ENCODE measurements around the gene HNRNPL. TPM values are rescaled to one million over a fixed set of nuclear protein-coding genes. Genes with fewer than 3 reads are reported as not detected.

HNRNPL gene
- total and polyA plus RNA-seq, 10 of the 15 experiments (the other 5 are each of a cell fraction or from before 2014, with no cell fraction given): 32.5 to 512 (median 306) TPM

DNA sequence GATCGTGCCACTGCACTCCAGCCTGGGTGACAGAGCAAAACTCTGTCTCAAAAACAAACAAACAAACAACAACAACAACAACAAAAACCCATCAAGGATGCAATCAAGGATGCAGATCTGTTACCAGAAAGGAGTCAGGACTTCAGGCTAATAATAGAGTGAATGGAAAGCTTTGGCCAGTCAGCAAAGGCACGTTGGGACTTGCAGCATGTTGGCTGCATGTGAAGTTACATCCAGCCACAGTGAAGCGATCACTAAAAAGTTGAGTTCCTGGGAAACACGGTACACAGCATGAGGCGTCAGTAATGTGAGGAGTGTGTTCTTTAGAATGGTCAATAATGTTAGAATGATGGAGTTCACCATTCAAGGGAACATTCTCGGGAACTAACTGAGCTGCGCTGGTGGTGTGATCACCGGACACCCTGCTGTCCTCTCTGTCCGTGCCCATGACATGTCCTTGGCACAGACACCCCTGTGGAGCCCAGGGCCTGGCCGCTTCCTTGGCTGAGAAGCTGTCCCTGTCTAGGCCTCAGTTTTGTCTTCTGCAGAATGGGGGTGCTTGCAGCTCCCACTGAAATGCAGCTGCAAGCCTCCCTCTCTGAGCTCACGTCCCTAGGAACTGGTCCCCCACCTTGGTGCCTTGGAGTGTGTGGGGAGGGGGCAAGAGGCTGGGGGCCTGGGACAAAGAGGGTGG, 63.1 kb downstream of the HNRNPL start:
- Histone ChIP-seq H3K27ac (ENCODE audit: control insufficient read depth, insufficient read depth) (no peak overlapping the region), H3K9me3 (replicated peaks; ENCODE audit: control insufficient read depth, insufficient read depth, low read length) (no peaks in the 10 kb centered on the region), H3K27me3 (replicated peaks in 1 of 2; ENCODE audit: control insufficient read depth in 2 of 2, insufficient read depth in 2 of 2, low read length in 1 of 2) (no peaks in the 10 kb centered on the region; a peak in 1 of 4 replicates), H3K36me3 (ENCODE audit: control insufficient read depth in 2 of 2, insufficient read depth in 2 of 2, low read length in 1 of 2) (no peaks in the 10 kb centered on the region), H3K79me2 (ENCODE audit: control insufficient read depth, insufficient read depth, low read length) (no peaks in the 10 kb centered on the region), H4K20me1 (ENCODE audit: control insufficient read depth, insufficient read depth) (no peaks in the 10 kb centered on the region), H3K9ac (ENCODE audit: control insufficient read depth, insufficient read depth, low read length) (no peak overlapping the region), H3K4me1 (ENCODE audit: control insufficient read depth, insufficient read depth, low read length) (no peaks in the 10 kb centered on the region), H3K4me3 (no peak overlapping the region), H3K4me2 (ENCODE audit: control insufficient read depth, insufficient read depth) (no peak overlapping the region), H2AFZ (ENCODE audit: control insufficient read depth, low read depth, low read length) (no peak overlapping the region)
- DNase-seq (ENCODE audit: low read depth, low spot score) (no peak), ATAC-seq (no peak), FAIRE-seq (no peak)
- in situ Hi-C loops (cut with MboI) (no loop called here), intact Hi-C loops (cut with micrococcal nuclease; ENCODE audit: unreplicated experiment) (loop anchor here (10.0 kb wide), 1 partner anchor 98 kb away; no protein-coding TSS in a partner anchor)
- no peak for TF ChIP-seq WRNIP1 (IDR thresholded peaks at IDR 0.05; ENCODE audit: borderline replicate concordance, low read depth, low read length)
- CTCF ChIA-PET: interaction anchor here (0.9 kb wide), 1 partner anchor 17 kb away, joined by 4 read pairs; no protein-coding TSS in a partner anchor
- WGBS (ENCODE audit: insufficient coverage, insufficient replicate concordance, low lambda C conversion rate, missing lambda C conversion rate): 50% methylated on average over 11 of the region's 11 CpGs
- RAD21 ChIA-PET (ENCODE audit: unreplicated experiment): no interaction called here
- POLR2A ChIA-PET: no interaction called here
- BruUV-seq (replicated peaks): no TSS peak
- SMC1A ChIA-PET (ENCODE audit: uncharacterized antibody, unreplicated experiment): interaction anchor here (0.7 kb wide), 1 partner anchor 164 kb away, joined by 3 read pairs; no protein-coding TSS in a partner anchor

Small RNA genes lying within 50 kb of the gene (small RNA-seq; reads per million reads assigned to genes)
- gene RNU6-140P: not detected

Other genes starting within 250 kb of the HNRNPL start
Only the 7 nearest of the 17 such genes appear.
- gene LGALS7B, start 60.8 kb downstream of the HNRNPL start, total RNA-seq (2014; rRNA removed): not detected in 2 replicates
- gene LGALS7B, start 60.8 kb downstream of the HNRNPL start, total RNA-seq (2014; rRNA removed; fragmentation: Illumina TruSeq; extraction: Trizol): not detected in 2 replicates
- not detected in 2 replicates for gene LGALS7B, start 60.8 kb downstream of the HNRNPL start, total RNA-seq (2021)
- not detected in 2 replicates for gene LGALS7B, start 60.8 kb downstream of the HNRNPL start, polyA plus RNA-seq (2011; rRNA removed)
- not detected in 2 replicates for gene LGALS7B, start 60.8 kb downstream of the HNRNPL start, polyA plus RNA-seq (2014; fragmentation: Illumina TruSeq; extraction: Trizol)
- not detected for gene LGALS7B, start 60.8 kb downstream of the HNRNPL start, polyA plus RNA-seq (2014; fragmentation: Nextera tagmentation; extraction: Ambion mirVana)
- gene LGALS7B, start 60.8 kb downstream of the HNRNPL start, polyA plus RNA-seq (2014; rRNA removed): not detected in 2 replicates
- not detected for gene LGALS7B, start 60.8 kb downstream of the HNRNPL start, polyA plus RNA-seq (2016; fragmentation: Nextera tagmentation; extraction: Ambion mirVana)
- 0.44 TPM in 1 of 2 replicates, not detected in the other for gene LGALS4, start 37.0 kb downstream of the HNRNPL start, total RNA-seq (2014; rRNA removed)
- not detected in 2 replicates for gene LGALS4, start 37.0 kb downstream of the HNRNPL start, total RNA-seq (2014; rRNA removed; fragmentation: Illumina TruSeq; extraction: Trizol)
- gene LGALS4, start 37.0 kb downstream of the HNRNPL start, total RNA-seq (2021): 2.1 and 2.7 TPM in 2 replicates
- gene LGALS4, start 37.0 kb downstream of the HNRNPL start, polyA plus RNA-seq (2011; rRNA removed): 0.27 and 0.35 TPM in 2 replicates
- gene LGALS4, start 37.0 kb downstream of the HNRNPL start, polyA plus RNA-seq (2014; fragmentation: Illumina TruSeq; extraction: Trizol): 0.24 TPM in 1 of 2 replicates, not detected in the other
- under 1 TPM in 1 of 2 experiments, not detected in 1; 0.15 TPM for gene LGALS4, start 37.0 kb downstream of the HNRNPL start, polyA plus RNA-seq (2014; fragmentation: Nextera tagmentation; extraction: Ambion mirVana)
- gene LGALS4, start 37.0 kb downstream of the HNRNPL start, polyA plus RNA-seq (2014; rRNA removed): 0.06 and 0.13 TPM in 2 replicates
- gene LGALS4, start 37.0 kb downstream of the HNRNPL start, polyA plus RNA-seq (2016; fragmentation: Nextera tagmentation; extraction: Ambion mirVana): under 1 TPM in 1 of 2 experiments, not detected in 1; 0.28 TPM
- 92.4 and 121 TPM in 2 replicates for gene ECH1, start 18.2 kb downstream of the HNRNPL start, total RNA-seq (2014; rRNA removed)
- 135 and 138 TPM in 2 replicates for gene ECH1, start 18.2 kb downstream of the HNRNPL start, total RNA-seq (2014; rRNA removed; fragmentation: Illumina TruSeq; extraction: Trizol)
- gene ECH1, start 18.2 kb downstream of the HNRNPL start, total RNA-seq (2021): 164 and 165 TPM in 2 replicates
- gene ECH1, start 18.2 kb downstream of the HNRNPL start, polyA plus RNA-seq (2011; rRNA removed): 114 and 139 TPM in 2 replicates
- gene ECH1, start 18.2 kb downstream of the HNRNPL start, polyA plus RNA-seq (2014; fragmentation: Illumina TruSeq; extraction: Trizol): 147 and 214 TPM in 2 replicates
- 100 to 1,000 TPM; 104 to 109 TPM for gene ECH1, start 18.2 kb downstream of the HNRNPL start, polyA plus RNA-seq (2014; fragmentation: Nextera tagmentation; extraction: Ambion mirVana)
- gene ECH1, start 18.2 kb downstream of the HNRNPL start, polyA plus RNA-seq (2014; rRNA removed): 284 and 385 TPM in 2 replicates
- gene ECH1, start 18.2 kb downstream of the HNRNPL start, polyA plus RNA-seq (2016; fragmentation: Nextera tagmentation; extraction: Ambion mirVana): 100 to 1,000 TPM; 248 to 270 TPM
- gene RINL, start 28.3 kb upstream of the HNRNPL start, total RNA-seq (2014; rRNA removed): 50.8 and 55.1 TPM in 2 replicates
- gene RINL, start 28.3 kb upstream of the HNRNPL start, total RNA-seq (2014; rRNA removed; fragmentation: Illumina TruSeq; extraction: Trizol): 35.6 and 37.8 TPM in 2 replicates
- 51.3 and 54.9 TPM in 2 replicates for gene RINL, start 28.3 kb upstream of the HNRNPL start, total RNA-seq (2021)
- 44.4 and 64.2 TPM in 2 replicates for gene RINL, start 28.3 kb upstream of the HNRNPL start, polyA plus RNA-seq (2011; rRNA removed)
- gene RINL, start 28.3 kb upstream of the HNRNPL start, polyA plus RNA-seq (2014; fragmentation: Illumina TruSeq; extraction: Trizol): 29.7 and 36.4 TPM in 2 replicates
- 10 to 100 TPM; 14.5 to 16.3 TPM for gene RINL, start 28.3 kb upstream of the HNRNPL start, polyA plus RNA-seq (2014; fragmentation: Nextera tagmentation; extraction: Ambion mirVana)
- 54.8 and 62.4 TPM in 2 replicates for gene RINL, start 28.3 kb upstream of the HNRNPL start, polyA plus RNA-seq (2014; rRNA removed)
- gene RINL, start 28.3 kb upstream of the HNRNPL start, polyA plus RNA-seq (2016; fragmentation: Nextera tagmentation; extraction: Ambion mirVana): 10 to 100 TPM; 46.3 to 48.9 TPM
- 27.6 and 29.5 TPM in 2 replicates for gene SIRT2, start 49.6 kb upstream of the HNRNPL start, total RNA-seq (2014; rRNA removed)
- 14.6 and 15.9 TPM in 2 replicates for gene SIRT2, start 49.6 kb upstream of the HNRNPL start, total RNA-seq (2014; rRNA removed; fragmentation: Illumina TruSeq; extraction: Trizol)
- gene SIRT2, start 49.6 kb upstream of the HNRNPL start, total RNA-seq (2021): 22.4 and 22.9 TPM in 2 replicates
- gene SIRT2, start 49.6 kb upstream of the HNRNPL start, polyA plus RNA-seq (2011; rRNA removed): 16.5 and 38.7 TPM in 2 replicates
- 16.3 and 25.4 TPM in 2 replicates for gene SIRT2, start 49.6 kb upstream of the HNRNPL start, polyA plus RNA-seq (2014; fragmentation: Illumina TruSeq; extraction: Trizol)
- gene SIRT2, start 49.6 kb upstream of the HNRNPL start, polyA plus RNA-seq (2014; fragmentation: Nextera tagmentation; extraction: Ambion mirVana): 1 to 10 TPM; 1.4 to 5.1 TPM
- 21.4 and 25.5 TPM in 2 replicates for gene SIRT2, start 49.6 kb upstream of the HNRNPL start, polyA plus RNA-seq (2014; rRNA removed)
- gene SIRT2, start 49.6 kb upstream of the HNRNPL start, polyA plus RNA-seq (2016; fragmentation: Nextera tagmentation; extraction: Ambion mirVana): 10 to 100 TPM; 25.6 to 27.5 TPM
- gene NFKBIB, start 50.0 kb upstream of the HNRNPL start, total RNA-seq (2014; rRNA removed): 45.0 and 52.2 TPM in 2 replicates
- 11.0 and 11.7 TPM in 2 replicates for gene NFKBIB, start 50.0 kb upstream of the HNRNPL start, total RNA-seq (2014; rRNA removed; fragmentation: Illumina TruSeq; extraction: Trizol)
- 47.6 and 54.6 TPM in 2 replicates for gene NFKBIB, start 50.0 kb upstream of the HNRNPL start, total RNA-seq (2021)
- gene NFKBIB, start 50.0 kb upstream of the HNRNPL start, polyA plus RNA-seq (2011; rRNA removed): 12.4 and 25.7 TPM in 2 replicates
- 3.7 and 8.6 TPM in 2 replicates for gene NFKBIB, start 50.0 kb upstream of the HNRNPL start, polyA plus RNA-seq (2014; fragmentation: Illumina TruSeq; extraction: Trizol)
- gene NFKBIB, start 50.0 kb upstream of the HNRNPL start, polyA plus RNA-seq (2014; fragmentation: Nextera tagmentation; extraction: Ambion mirVana): 1 to 10 TPM; 1.2 to 4.3 TPM
- gene NFKBIB, start 50.0 kb upstream of the HNRNPL start, polyA plus RNA-seq (2014; rRNA removed): 60.9 and 74.0 TPM in 2 replicates
- gene NFKBIB, start 50.0 kb upstream of the HNRNPL start, polyA plus RNA-seq (2016; fragmentation: Nextera tagmentation; extraction: Ambion mirVana): 10 to 100 TPM; 36.3 to 43.5 TPM
- gene CCER2, start 62.2 kb upstream of the HNRNPL start, total RNA-seq (2014; rRNA removed): 0.28 and 0.33 TPM in 2 replicates
- gene CCER2, start 62.2 kb upstream of the HNRNPL start, total RNA-seq (2014; rRNA removed; fragmentation: Illumina TruSeq; extraction: Trizol): 0.27 and 0.37 TPM in 2 replicates
- gene CCER2, start 62.2 kb upstream of the HNRNPL start, total RNA-seq (2021): 0.21 and 0.56 TPM in 2 replicates
- 0.13 and 0.23 TPM in 2 replicates for gene CCER2, start 62.2 kb upstream of the HNRNPL start, polyA plus RNA-seq (2011; rRNA removed)
- 0.62 TPM in 1 of 2 replicates, not detected in the other for gene CCER2, start 62.2 kb upstream of the HNRNPL start, polyA plus RNA-seq (2014; fragmentation: Illumina TruSeq; extraction: Trizol)
- under 1 TPM; 0.26 TPM for gene CCER2, start 62.2 kb upstream of the HNRNPL start, polyA plus RNA-seq (2014; fragmentation: Nextera tagmentation; extraction: Ambion mirVana)
- 0.55 and 1.4 TPM in 2 replicates for gene CCER2, start 62.2 kb upstream of the HNRNPL start, polyA plus RNA-seq (2014; rRNA removed)
- under 1 TPM; 0.19 to 0.59 TPM for gene CCER2, start 62.2 kb upstream of the HNRNPL start, polyA plus RNA-seq (2016; fragmentation: Nextera tagmentation; extraction: Ambion mirVana)